SK-N-SH treated with all-trans-retinoic acid at 6 μM for 48 hours (cell line): Measurements from ENCODE around the gene SEMA5A.

Source experiments
- ATAC-seq: fragments of 200-7000 bp; cut with Tn5 transposase; 3 replicates; pipeline ENCODE4 v1.9.1; 2020; ENCODE audit warnings: mild to moderate bottlenecking, moderate library complexity
- ARNTL ChIP-seq: fragments of 450-650 bp; formaldehyde crosslinking; IDR thresholded peaks from 2 replicates; pipeline ENCODE4 v1.5.0; 2020; ENCODE audit warnings: low read depth, mild to moderate bottlenecking, moderate library complexity, borderline replicate concordance
- BACH2 ChIP-seq: fragments of 250-450 bp; sonication (Bioruptor Pico); IDR thresholded peaks from 2 replicates; pipeline ENCODE4 v1.9.0; 2021; ENCODE audit warnings: mild to moderate bottlenecking, borderline replicate concordance
- CSDC2 ChIP-seq: fragments of 250-450 bp; sonication (Bioruptor Pico); IDR thresholded peaks from 2 replicates; pipeline ENCODE4 v1.5.0; 2020; ENCODE audit warnings: mild to moderate bottlenecking, moderate library complexity
- ESRRG ChIP-seq: fragments of 250-450 bp; sonication (Bioruptor Pico); IDR thresholded peaks from 2 replicates; pipeline ENCODE4 v1.6.1; 2021; ENCODE audit warnings: mild to moderate bottlenecking
- GLIS3 ChIP-seq: fragments of 250-450 bp; sonication (Bioruptor Pico); IDR thresholded peaks from 2 replicates; pipeline ENCODE4 v1.5.0; 2020; ENCODE audit warnings: mild to moderate bottlenecking, moderate library complexity
- ISL1 ChIP-seq: fragments of 250-450 bp; sonication (Bioruptor Pico); IDR thresholded peaks from 2 replicates; pipeline ENCODE4 v2.1.2; 2022; ENCODE audit warnings: mild to moderate bottlenecking, moderate library complexity
- OSR1 ChIP-seq: fragments of 250-450 bp; sonication (Bioruptor Pico); IDR thresholded peaks from 2 replicates; pipeline ENCODE4 v1.8.0; 2022; ENCODE audit warnings: moderate library complexity, mild to moderate bottlenecking, inconsistent platforms
- PPARA ChIP-seq: fragments of 250-450 bp; sonication (Bioruptor Pico); IDR thresholded peaks from 2 replicates; pipeline ENCODE4 v1.5.0; 2020; ENCODE audit warnings: mild to moderate bottlenecking, borderline replicate concordance
- RARB ChIP-seq: fragments of 250-450 bp; sonication (Bioruptor Pico); IDR thresholded peaks from 2 replicates; pipeline ENCODE4 v1.8.0; 2021; ENCODE audit warnings: mild to moderate bottlenecking, moderate library complexity
- SNAI2 ChIP-seq: fragments of 250-450 bp; sonication (Bioruptor Pico); IDR thresholded peaks from 2 replicates; pipeline ENCODE4 v1.5.0; 2020; ENCODE audit warnings: mild to moderate bottlenecking, moderate library complexity
- TCF4 ChIP-seq: fragments of 250-450 bp; sonication (Bioruptor Pico); IDR thresholded peaks from 2 replicates; pipeline ENCODE4 v1.8.0; 2021; ENCODE audit warnings: mild to moderate bottlenecking, moderate library complexity, borderline replicate concordance
- TOX ChIP-seq: fragments of 250-450 bp; sonication (Bioruptor Pico); IDR thresholded peaks from 2 replicates; pipeline ENCODE4 v1.8.0; 2021; ENCODE audit warnings: mild to moderate bottlenecking, moderate library complexity, borderline replicate concordance
- ZC3H10 ChIP-seq: fragments of 250-450 bp; sonication (Bioruptor Pico); IDR thresholded peaks from 2 replicates; pipeline ENCODE4 v1.5.1; 2021; ENCODE audit warnings: mild to moderate bottlenecking, moderate library complexity
- ZFP3 ChIP-seq: fragments of 250-450 bp; sonication (Bioruptor Pico); IDR thresholded peaks from 2 replicates; pipeline ENCODE4 v1.5.0; 2020; ENCODE audit warnings: mild to moderate bottlenecking, moderate library complexity
- ZFP30 ChIP-seq: fragments of 450-650 bp; formaldehyde crosslinking; IDR thresholded peaks from 2 replicates; pipeline ENCODE4 v1.5.0; 2022; ENCODE audit warnings: mild to moderate bottlenecking, moderate library complexity
- ZNF565 ChIP-seq: fragments of 450-650 bp; formaldehyde crosslinking; conservative IDR thresholded peaks from 2 replicates; pipeline ENCODE4 v1.5.0; 2020; ENCODE audit warnings: low read depth, mild to moderate bottlenecking, moderate library complexity
- ZNF70 ChIP-seq: fragments of 450-650 bp; formaldehyde crosslinking; IDR thresholded peaks from 2 replicates; pipeline ENCODE4 v1.5.0; 2020; ENCODE audit warnings: mild to moderate bottlenecking, moderate library complexity
- ZNF8 ChIP-seq: fragments of 450-650 bp; formaldehyde crosslinking; IDR thresholded peaks from 2 replicates; pipeline ENCODE4 v1.5.0; 2020; ENCODE audit warnings: mild to moderate bottlenecking, moderate library complexity
- TF ChIP-seq, protein P1 (sequence below): fragments of 250-450 bp; sonication (Bioruptor Pico); IDR thresholded peaks from 2 replicates; pipeline ENCODE4 v1.8.0; 2021; ENCODE audit warnings: low read depth, mild to moderate bottlenecking, moderate library complexity, borderline replicate concordance
- TF ChIP-seq, protein P2 (sequence below): fragments of 250-450 bp; sonication (Bioruptor Pico); IDR thresholded peaks from 2 replicates; pipeline ENCODE4 v1.8.0; 2020; ENCODE audit warnings: mild to moderate bottlenecking, moderate library complexity, borderline replicate concordance
- TF ChIP-seq, protein P3 (sequence below): fragments of 250-450 bp; sonication (Bioruptor Pico); IDR thresholded peaks from 2 replicates; pipeline ENCODE4 v1.5.1; 2021; ENCODE audit warnings: mild to moderate bottlenecking, moderate library complexity
- TF ChIP-seq, protein P4 (sequence below): fragments of 250-450 bp; sonication (Bioruptor Pico); IDR thresholded peaks from 2 replicates; pipeline ENCODE4 v1.5.0; 2020; ENCODE audit warnings: mild to moderate bottlenecking, moderate library complexity
- TF ChIP-seq, protein P5 (sequence below): fragments of 250-450 bp; sonication (Bioruptor Pico); IDR thresholded peaks from 2 replicates; pipeline ENCODE4 v1.5.1; 2020; ENCODE audit warnings: low read depth, mild to moderate bottlenecking, moderate library complexity

The SEMA5A gene

DNA sequence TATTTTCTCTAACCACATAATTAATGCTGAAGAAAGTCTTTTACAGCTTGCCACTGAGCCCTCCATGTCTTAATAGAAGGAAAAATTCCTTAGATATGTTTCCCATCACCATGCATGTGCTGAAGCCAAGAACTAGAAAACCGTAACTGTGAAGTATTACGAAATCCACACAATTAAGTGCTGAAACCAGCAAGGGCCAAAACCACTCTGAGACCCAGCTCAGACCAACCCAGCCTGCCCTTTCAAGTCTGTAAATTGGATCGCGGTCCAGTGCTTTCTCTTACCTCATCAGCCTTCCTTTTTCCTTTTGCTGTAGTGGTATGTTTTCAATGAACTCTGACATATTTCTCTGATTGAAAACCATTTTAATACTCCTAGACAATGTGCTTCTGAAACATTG, 26.3 kb downstream of the SEMA5A start:
- no peak for ATAC-seq
- no peak for TF ChIP-seq ZNF565 (CRISPR knock-in tag)
- TF ChIP-seq, all 23 proteins: peak for 0

DNA sequence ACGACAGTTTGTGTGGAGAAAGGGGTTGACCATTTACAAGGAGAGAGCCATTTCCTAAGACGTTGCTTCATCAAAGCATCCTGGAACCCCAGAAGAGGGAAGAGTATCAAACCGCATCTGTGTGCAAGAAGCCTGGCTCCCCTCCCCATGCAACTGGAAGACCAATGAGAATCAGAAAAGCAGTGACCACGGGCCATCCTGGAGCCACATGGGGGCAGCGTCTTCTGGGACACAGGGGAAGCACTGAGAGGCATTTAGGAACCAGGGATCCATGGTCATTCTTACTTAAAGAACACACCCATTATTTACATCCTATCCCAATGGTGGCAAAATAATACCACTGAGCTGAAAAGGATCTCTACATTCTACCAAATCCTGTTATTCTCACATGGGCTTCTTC, 29.3 kb downstream of the SEMA5A start:
- TF ChIP-seq ZNF565 (CRISPR knock-in tag), result no peak
- TF ChIP-seq PPARA (CRISPR knock-in tag), result no peak
- no peak for TF ChIP-seq ZFP3
- no peak for TF ChIP-seq TOX
- no peak for TF ChIP-seq ZFP30 (CRISPR knock-in tag)
- no peak for TF ChIP-seq ISL1 (CRISPR knock-in tag)
- TF ChIP-seq, protein P1, sequence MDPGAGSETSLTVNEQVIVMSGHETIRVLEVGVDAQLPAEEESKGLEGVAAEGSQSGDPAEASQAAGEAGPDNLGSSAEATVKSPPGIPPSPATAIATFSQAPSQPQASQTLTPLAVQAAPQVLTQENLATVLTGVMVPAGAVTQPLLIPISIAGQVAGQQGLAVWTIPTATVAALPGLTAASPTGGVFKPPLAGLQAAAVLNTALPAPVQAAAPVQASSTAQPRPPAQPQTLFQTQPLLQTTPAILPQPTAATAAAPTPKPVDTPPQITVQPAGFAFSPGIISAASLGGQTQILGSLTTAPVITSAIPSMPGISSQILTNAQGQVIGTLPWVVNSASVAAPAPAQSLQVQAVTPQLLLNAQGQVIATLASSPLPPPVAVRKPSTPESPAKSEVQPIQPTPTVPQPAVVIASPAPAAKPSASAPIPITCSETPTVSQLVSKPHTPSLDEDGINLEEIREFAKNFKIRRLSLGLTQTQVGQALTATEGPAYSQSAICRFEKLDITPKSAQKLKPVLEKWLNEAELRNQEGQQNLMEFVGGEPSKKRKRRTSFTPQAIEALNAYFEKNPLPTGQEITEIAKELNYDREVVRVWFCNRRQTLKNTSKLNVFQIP, result no peak
- no peak for TF ChIP-seq TCF4
- no peak for TF ChIP-seq SNAI2 (CRISPR knock-in tag)
- TF ChIP-seq OSR1, result no peak
- no peak for TF ChIP-seq CSDC2 (CRISPR knock-in tag)
- TF ChIP-seq, protein P2, sequence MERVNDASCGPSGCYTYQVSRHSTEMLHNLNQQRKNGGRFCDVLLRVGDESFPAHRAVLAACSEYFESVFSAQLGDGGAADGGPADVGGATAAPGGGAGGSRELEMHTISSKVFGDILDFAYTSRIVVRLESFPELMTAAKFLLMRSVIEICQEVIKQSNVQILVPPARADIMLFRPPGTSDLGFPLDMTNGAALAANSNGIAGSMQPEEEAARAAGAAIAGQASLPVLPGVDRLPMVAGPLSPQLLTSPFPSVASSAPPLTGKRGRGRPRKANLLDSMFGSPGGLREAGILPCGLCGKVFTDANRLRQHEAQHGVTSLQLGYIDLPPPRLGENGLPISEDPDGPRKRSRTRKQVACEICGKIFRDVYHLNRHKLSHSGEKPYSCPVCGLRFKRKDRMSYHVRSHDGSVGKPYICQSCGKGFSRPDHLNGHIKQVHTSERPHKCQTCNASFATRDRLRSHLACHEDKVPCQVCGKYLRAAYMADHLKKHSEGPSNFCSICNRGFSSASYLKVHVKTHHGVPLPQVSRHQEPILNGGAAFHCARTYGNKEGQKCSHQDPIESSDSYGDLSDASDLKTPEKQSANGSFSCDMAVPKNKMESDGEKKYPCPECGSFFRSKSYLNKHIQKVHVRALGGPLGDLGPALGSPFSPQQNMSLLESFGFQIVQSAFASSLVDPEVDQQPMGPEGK (CRISPR knock-in tag), result no peak
- no peak for TF ChIP-seq BACH2 (CRISPR knock-in tag)
- TF ChIP-seq, protein P3, sequence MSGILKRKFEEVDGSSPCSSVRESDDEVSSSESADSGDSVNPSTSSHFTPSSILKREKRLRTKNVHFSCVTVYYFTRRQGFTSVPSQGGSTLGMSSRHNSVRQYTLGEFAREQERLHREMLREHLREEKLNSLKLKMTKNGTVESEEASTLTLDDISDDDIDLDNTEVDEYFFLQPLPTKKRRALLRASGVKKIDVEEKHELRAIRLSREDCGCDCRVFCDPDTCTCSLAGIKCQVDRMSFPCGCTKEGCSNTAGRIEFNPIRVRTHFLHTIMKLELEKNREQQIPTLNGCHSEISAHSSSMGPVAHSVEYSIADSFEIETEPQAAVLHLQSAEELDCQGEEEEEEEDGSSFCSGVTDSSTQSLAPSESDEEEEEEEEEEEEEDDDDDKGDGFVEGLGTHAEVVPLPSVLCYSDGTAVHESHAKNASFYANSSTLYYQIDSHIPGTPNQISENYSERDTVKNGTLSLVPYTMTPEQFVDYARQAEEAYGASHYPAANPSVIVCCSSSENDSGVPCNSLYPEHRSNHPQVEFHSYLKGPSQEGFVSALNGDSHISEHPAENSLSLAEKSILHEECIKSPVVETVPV (CRISPR knock-in tag), result no peak
- TF ChIP-seq ZNF8 (CRISPR knock-in tag), result no peak
- no peak for TF ChIP-seq ZC3H10 (CRISPR knock-in tag)
- TF ChIP-seq ESRRG (CRISPR knock-in tag), result no peak
- TF ChIP-seq ARNTL (CRISPR knock-in tag), result no peak
- ATAC-seq, result no peak

DNA sequence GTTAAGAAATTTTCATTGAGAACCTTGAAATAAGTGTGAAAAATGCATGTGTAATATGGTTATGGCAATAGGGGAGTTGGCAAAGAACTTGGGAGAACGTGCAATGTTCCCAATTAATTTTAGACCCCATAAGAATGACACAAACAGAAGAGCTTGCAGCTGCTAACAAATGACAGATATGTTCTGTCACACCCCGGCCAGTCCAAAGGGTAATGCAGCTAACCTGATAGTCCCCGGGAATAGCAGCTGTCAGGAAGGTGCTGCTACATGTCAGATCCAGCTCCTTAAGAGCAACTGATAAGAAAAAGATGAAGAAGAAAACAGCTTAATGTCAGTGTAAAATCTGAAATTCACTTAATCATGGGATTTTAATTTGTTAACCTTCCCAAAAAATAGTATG, 30.4 kb downstream of the SEMA5A start:
- ATAC-seq, result no peak
- TF ChIP-seq, protein P1, result no peak
- TF ChIP-seq, protein P4, sequence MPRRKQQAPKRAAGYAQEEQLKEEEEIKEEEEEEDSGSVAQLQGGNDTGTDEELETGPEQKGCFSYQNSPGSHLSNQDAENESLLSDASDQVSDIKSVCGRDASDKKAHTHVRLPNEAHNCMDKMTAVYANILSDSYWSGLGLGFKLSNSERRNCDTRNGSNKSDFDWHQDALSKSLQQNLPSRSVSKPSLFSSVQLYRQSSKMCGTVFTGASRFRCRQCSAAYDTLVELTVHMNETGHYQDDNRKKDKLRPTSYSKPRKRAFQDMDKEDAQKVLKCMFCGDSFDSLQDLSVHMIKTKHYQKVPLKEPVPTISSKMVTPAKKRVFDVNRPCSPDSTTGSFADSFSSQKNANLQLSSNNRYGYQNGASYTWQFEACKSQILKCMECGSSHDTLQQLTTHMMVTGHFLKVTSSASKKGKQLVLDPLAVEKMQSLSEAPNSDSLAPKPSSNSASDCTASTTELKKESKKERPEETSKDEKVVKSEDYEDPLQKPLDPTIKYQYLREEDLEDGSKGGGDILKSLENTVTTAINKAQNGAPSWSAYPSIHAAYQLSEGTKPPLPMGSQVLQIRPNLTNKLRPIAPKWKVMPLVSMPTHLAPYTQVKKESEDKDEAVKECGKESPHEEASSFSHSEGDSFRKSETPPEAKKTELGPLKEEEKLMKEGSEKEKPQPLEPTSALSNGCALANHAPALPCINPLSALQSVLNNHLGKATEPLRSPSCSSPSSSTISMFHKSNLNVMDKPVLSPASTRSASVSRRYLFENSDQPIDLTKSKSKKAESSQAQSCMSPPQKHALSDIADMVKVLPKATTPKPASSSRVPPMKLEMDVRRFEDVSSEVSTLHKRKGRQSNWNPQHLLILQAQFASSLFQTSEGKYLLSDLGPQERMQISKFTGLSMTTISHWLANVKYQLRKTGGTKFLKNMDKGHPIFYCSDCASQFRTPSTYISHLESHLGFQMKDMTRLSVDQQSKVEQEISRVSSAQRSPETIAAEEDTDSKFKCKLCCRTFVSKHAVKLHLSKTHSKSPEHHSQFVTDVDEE (CRISPR knock-in tag), result no peak
- TF ChIP-seq OSR1 (no peak), RARB (CRISPR knock-in tag) (no peak), PPARA (CRISPR knock-in tag) (no peak), ZNF565 (CRISPR knock-in tag) (no peak), ZFP3 (no peak), GLIS3 (CRISPR knock-in tag) (no peak), TOX (no peak), TCF4 (no peak), ZC3H10 (CRISPR knock-in tag) (no peak), CSDC2 (CRISPR knock-in tag) (no peak), ZNF70 (no peak), ARNTL (CRISPR knock-in tag) (no peak), ESRRG (CRISPR knock-in tag) (no peak)
- TF ChIP-seq, protein P5, sequence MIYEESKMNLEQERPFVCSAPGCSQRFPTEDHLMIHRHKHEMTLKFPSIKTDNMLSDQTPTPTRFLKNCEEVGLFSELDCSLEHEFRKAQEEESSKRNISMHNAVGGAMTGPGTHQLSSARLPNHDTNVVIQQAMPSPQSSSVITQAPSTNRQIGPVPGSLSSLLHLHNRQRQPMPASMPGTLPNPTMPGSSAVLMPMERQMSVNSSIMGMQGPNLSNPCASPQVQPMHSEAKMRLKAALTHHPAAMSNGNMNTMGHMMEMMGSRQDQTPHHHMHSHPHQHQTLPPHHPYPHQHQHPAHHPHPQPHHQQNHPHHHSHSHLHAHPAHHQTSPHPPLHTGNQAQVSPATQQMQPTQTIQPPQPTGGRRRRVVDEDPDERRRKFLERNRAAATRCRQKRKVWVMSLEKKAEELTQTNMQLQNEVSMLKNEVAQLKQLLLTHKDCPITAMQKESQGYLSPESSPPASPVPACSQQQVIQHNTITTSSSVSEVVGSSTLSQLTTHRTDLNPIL, result no peak
